GM23338 (cell line): ENCODE results near the gene ZYG11A.

Source experiments
- EZH2phosphoT487 ChIP-seq: fragments of 200-600 bp; sonication (generic); IDR thresholded peaks from one replicate; pipeline ENCODE4 v1.8.1; 2018; ENCODE audit warnings: antibody characterized with exemption; ENCODE audit not compliant: unreplicated experiment
- POLR2AphosphoS5 ChIP-seq: IDR thresholded peaks from 2 replicates; pipeline ENCODE4 v1.6.1; 2016; ENCODE audit warnings: antibody characterized with exemption, low read depth
- REST ChIP-seq: IDR thresholded peaks from one replicate; pipeline ENCODE4 v1.6.1; 2018; ENCODE audit warnings: antibody characterized with exemption; ENCODE audit not compliant: unreplicated experiment
- TF ChIP-seq, protein P1 (sequence below), 2 experiments: fragments of 200-600 bp in 1 of 2; sonication (generic) in 1 of 2; conservative IDR thresholded peaks; 2 replicates each; pipeline versions ENCODE4 v1.5.1 to v1.6.1; 2016 to 2017; ENCODE audit warnings: antibody characterized with exemption in 2 of 2, low read depth in 2 of 2, mild to moderate bottlenecking in 2 of 2, moderate library complexity in 1 of 2

GRCh38 chr1:52916241-52916975, 73.8 kb downstream of the ZYG11A start:
- TF ChIP-seq POLR2AphosphoS5 (no peak), EZH2phosphoT487 (no peak), REST (no peak)
- TF ChIP-seq, protein P1, sequence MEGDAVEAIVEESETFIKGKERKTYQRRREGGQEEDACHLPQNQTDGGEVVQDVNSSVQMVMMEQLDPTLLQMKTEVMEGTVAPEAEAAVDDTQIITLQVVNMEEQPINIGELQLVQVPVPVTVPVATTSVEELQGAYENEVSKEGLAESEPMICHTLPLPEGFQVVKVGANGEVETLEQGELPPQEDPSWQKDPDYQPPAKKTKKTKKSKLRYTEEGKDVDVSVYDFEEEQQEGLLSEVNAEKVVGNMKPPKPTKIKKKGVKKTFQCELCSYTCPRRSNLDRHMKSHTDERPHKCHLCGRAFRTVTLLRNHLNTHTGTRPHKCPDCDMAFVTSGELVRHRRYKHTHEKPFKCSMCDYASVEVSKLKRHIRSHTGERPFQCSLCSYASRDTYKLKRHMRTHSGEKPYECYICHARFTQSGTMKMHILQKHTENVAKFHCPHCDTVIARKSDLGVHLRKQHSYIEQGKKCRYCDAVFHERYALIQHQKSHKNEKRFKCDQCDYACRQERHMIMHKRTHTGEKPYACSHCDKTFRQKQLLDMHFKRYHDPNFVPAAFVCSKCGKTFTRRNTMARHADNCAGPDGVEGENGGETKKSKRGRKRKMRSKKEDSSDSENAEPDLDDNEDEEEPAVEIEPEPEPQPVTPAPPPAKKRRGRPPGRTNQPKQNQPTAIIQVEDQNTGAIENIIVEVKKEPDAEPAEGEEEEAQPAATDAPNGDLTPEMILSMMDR (conservative IDR thresholded peaks at IDR 0.05; ENCODE audit: low read depth in 2 of 2) = no peak
